ENCODE data around the gene NEGR1.
A peak's percentile ranks its signal among the peaks of the same experiment; 100 is the strongest.
"Not testable (repeated sequence)": the region's sequence is repeated elsewhere in the genome, so short reads cannot be mapped to it uniquely, and the experiment has no call there.

Gene NEGR1

DNA sequence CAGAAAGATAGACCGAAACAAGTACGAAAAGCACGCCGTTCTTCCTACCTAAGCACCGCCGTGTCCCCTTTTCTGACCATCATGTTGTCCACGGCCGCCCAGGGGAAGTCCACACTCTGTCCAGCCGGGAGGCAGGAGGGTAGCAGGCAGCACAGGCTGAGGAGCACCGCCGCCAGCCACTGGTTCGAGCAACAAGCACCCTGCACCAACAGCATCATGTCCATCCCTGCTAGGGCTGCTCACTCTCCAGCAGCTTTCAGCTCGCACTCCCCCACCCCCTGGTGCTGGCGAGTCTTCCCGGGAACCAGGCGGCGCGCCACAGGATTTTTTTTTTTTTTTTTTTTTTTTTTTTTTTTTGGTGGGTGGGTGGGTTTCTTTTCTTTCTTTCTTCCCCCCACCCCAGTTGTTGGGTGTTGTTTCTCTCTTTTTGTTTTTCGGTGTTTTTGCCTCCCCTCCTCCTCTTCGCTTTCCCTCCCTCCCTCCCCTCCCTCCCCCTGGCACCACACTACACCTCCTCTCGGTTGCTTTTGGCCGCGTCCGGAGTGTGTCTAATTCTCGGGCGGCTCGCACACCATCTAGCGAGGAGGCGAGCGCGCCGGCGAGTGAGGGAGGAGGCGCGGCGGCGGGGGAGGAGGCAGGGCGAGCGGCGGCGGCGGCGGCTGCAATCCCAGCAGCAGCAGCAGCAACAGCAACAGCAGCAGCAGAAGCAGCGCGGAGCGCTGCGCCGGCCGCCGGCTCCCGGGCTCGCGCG, at the start of gene NEGR1:
Gene NEGR1, minus strand, starts transcription at position 269 of the 751 bp plus-strand sequence.
- peak; percentile 37 for DNase-seq (ENCODE audit: low spot score)

DNA sequence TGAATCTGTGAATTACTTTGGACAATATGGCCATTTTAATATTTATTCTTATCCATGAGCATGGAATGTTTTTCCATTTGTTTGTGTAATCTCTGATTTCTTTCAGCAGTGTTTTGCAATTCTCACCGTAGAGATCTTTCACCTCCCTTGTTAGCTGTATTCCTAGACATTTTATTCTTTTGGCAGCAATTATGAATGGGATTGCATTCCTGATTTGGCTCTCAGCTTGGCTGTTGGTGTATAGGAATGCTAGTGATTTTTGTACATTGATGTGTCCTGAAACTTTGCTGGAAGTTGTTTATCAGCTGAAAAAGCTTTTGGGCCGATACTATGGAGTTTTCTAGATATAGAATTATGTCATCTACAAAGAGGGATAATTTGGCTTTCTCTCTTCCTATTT, 44.2 kb upstream of the NEGR1 start:
- DNase-seq (ENCODE audit: low spot score): no peak

DNA sequence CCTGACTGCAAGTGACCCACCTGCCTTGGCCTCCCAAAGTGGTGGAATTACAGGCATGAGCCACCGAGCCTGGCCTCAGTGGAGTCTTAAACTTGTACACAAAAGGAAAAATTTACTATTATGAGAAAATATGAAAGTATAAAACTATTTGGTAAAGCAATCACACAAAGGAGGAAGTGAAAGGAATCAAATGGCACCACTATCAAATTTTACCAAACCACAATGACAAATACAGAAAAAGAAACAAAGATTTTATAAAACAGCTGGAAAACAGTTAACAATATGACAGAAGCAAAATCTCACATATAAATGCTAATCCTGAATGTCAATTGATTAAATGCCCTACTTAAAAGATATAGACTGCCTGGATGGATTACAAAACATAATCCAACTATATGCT, 42.1 kb upstream of the NEGR1 start:
- DNase-seq (ENCODE audit: low spot score): no peak

DNA sequence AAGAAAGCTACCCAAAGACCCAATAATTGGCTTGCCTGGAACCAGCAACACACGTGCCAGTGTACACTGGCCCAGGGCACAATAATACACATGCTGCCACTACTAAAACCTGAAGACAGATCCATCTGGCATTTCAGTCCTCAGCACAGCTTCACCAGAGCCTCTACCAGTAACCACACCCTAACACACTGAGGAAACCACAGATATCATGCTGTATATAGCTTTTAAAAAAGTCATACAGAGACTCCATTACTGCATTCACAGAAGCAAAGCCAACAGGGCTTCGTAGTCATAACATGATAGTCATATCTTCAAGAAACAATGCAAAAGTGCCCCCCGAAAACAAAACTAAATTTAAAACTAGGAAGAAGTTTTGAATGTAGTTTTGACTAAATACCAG, 40.6 kb upstream of the NEGR1 start:
- no peak for DNase-seq (ENCODE audit: low spot score)

DNA sequence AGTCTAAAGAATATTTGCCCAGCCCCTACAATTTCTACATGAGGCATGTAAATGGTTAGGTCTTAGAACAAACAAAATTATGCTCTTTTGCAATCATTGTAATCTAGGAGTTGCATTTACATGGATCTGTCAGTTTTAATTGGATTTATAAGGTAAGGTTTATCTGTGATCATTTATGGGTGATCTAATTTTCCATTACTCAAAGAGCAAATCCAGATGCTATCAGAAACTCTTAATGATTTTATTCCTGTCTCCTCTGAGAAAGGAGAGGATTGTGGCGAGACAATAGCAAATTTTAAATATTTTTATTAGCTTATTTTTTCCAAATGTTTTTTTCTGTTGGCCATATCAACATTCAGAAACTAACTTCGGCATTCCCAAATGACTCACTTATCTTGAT, 14.2 kb upstream of the NEGR1 start:
- no peak for DNase-seq (ENCODE audit: low spot score)

DNA sequence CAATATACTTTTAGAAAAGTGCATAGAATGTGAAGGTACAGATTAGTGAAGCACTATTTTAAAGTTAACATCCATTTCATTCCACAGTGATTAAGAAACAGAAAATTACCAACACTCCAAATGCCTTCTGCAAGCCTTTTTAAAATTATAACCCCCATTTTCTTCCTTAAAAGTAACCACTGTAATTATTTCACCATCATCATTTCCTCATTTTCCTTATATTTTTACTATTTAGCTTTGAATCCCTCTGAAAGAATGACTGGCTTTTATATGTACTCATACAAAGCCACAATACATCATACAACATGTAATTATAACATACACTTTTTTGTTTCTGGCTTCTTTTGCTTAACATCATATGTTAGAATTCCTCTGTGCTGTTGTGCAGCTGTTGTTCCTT, 6.5 kb upstream of the NEGR1 start:
- no peak for DNase-seq (ENCODE audit: low spot score)

DNA sequence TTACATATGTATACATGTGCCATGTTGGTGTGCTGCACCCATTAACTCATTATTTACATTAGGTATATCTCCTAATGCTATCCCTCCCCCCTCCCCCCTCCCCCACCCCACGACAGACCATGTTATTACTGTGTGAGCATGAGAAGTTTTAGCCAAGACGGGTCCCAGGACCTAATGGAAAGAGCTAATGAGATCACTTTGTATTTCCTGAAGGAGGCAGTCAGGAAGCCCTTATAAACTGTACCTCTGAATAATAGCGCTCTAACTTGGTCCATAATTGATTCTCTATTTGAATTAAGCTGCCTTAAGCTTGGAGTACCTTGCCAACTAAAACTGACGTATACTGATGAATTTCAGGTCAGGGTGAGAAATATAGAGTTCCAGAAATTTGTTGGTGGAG, 4.1 kb upstream of the NEGR1 start:
- DNase-seq (ENCODE audit: low spot score): no peak

DNA sequence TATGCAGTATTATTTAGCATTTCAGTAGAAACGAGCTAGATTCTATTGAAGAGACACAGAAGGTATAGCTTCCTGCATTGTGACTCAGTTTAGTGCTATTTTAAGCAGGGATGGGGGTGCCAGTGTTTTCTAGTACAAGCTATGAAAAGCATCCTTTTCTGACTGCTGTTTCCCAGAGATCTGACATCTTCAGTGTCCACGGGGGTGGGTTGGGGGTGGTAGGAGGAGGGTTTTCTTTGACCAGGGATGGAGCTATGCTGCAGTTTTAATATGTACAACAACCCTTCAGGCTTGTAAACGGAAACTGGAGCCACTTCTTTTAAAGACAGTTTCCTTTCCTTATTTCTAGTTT, 2.7 kb upstream of the NEGR1 start:
- no peak for DNase-seq (ENCODE audit: low spot score)

DNA sequence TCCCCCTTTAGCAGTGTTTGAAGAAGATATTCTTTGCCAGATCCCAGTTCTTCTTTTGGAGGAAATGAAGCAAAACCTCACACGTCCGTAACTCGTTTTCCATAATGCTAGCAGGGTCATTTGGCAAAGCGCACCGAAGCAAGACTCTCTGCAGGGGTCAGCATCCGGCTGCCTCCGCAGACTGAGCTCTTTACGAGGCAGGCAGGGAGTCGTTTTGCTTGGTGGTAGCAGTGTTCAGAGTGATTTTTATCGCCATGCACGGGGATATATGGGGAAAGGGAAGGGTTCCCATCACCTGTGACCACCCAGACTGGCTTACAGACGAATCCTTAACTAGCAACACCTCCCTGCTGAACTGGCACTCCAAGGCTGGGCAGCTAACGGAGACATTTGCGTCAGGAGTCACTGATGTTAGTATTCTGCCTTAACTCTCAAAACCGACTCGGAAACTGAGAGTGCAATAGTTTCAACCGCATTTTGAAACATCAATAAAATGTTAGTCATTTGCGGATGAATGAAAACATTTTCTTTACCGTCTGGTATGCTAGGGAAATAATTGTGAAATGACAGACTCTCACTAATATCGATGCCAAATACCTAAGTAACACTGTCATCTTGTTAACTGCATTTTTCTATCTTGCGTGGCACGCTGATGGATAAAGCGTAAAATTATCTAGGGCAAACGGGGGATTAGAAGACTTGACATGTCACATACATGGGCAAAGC, 2.2 kb upstream of the NEGR1 start:
- no peak for DNase-seq (ENCODE audit: low spot score)

DNA sequence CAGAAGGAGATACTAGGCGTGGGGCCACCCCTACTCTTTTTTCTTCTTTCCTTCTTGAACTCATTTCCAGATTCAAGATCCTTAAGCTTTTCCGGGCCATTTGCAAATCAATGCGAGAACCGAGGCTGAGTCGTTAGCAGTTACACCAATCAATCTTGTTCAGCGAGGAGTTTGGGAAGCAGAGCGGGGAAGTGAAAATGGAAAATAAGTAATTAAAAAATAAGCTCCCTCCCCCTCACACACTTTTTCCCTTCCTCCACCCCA, 1.7 kb upstream of the NEGR1 start:
- no peak for DNase-seq (ENCODE audit: low spot score)

DNA sequence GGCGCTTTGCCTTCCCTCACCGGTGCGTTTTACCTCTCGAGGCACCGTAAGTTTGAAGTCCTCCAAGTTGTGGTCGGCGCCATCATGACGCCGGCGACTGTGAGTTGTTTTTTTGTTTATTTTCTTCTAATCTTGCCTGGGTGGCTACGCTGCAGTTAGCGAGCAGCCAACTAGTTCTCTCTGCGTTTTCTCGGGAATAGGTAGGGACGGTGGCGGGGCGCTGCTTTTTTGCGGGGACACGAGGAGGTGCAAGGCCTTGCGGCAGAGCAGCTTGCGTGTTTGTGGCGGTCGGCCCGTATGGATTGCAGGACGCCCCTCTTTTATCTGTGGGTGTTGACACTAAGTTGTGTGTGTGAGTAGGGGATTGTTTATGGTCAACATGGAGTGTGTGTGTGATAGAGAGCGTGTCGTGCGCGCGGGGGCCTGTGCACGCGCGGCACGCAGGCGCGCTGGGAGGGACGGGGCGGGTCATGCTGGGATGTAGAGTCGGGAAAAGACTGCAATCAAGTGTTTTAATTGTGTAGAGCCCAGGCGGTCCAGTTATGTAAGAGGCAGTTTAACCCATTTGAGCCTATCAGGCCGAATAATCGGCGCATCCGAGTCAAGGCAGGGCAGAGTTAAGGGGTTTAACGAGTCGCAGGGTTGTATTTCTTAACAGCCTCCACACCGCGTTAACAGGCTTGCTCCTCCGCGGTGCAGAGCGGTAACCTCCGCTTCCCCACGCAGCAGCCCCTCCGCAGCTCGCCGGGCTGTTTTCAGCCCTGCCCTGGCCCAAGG, 1.2 kb upstream of the NEGR1 start:
- no peak for DNase-seq (ENCODE audit: low spot score)

DNA sequence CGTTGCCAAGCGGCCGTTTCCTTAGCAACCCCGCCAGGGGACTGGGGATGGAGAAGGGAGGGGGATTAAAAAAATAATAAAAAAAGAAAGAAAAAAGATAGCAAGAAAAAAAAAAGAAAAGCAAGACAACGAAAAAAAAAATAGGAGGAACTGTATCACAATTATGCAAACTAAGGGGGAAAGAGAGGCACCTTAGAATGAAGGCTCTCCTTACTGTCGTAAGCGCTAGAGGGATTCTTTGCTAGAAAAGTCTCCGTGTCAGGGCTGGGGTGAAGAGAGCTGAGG, 625 bp upstream of the NEGR1 start:
- no peak for DNase-seq (ENCODE audit: low spot score)

DNA sequence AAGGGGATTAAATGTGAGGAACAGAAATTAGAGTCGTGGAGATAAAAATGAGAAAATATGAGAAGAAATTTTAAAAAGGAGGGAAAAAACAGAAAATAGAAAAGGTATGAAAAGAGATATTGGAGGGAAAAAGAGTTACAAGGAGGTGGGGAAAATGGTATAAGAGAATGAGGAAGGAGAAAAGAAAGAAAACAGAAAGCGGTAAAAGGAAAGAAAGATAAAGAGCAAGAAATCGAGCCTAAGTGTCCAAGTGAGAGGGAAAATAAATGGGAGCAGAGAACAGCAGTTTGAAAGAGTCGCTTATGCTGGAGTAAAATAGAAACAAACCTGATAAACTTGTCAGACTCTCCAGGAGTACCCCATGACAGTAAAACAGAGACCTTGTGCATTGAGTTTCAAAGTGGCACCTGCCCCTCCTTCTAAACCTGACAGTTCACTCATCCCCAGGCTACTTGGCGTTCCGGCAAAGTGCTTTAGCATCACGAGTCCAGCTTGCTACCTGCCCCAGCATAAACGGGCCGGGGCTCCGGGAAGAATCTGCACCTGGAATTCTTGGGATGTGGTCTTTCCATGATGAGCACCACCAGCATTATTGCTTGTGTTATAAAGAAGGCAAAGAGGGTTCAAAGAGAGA, 585 bp downstream of the NEGR1 start:
- DNase-seq (ENCODE audit: low spot score): no peak

DNA sequence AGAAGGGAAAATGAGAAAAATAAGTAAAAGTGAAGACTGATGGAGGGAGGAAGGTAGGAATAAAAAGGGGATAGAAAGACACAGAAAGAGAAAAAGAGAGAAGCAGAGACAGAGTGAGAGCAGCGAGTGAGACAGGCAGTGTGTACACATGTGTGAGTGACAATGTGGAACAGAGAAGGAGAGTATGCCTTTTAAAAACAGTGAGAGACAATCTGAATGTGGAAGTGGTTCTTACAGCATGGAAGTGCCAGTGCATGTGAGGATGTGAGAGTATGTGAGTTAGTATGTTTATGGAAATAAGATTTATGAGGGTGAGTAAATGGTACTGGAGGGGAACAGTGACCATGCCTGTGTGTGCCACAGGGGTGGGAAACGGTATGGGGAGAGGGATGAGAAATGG, 1.2 kb downstream of the NEGR1 start:
- no peak for DNase-seq (ENCODE audit: low spot score)

DNA sequence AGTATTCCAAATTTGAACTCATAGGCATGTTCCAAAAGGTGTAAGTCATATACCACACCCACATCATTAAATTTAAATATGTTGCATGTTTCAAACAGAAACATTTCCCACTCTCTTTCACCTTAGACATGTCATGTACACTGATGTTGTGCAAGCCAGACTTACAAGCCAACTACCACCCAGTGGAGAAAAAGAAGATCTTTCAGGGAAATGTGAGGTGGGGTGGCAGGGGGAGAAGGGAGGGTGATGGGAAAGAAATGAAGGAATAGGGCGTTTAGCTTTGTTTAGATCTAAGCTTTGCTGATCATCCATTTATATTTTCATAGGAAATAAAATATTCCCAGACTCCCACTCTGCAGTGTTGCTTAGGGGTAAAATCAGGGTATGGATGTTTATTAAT, 1.6 kb downstream of the NEGR1 start:
- DNase-seq (ENCODE audit: low spot score): no peak

DNA sequence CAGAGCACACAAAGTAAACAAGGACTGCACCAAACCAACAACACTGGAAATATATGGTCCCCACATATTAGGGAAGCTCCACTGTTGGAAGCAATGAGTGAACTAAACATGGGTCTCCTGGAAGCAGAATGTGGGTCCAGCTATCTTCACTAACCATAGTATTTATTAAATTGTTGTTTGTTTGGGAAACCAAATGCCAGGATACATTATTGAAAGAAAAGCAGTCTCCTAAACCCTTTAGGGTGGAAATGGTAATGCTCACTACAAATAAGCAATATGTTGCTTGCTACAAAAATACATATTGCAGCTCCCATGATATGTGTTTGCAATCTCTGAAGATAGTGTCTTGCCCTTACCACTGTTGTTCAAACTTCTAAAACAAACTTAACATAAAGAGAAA, 2.2 kb downstream of the NEGR1 start:
- no peak for DNase-seq (ENCODE audit: low spot score)

DNA sequence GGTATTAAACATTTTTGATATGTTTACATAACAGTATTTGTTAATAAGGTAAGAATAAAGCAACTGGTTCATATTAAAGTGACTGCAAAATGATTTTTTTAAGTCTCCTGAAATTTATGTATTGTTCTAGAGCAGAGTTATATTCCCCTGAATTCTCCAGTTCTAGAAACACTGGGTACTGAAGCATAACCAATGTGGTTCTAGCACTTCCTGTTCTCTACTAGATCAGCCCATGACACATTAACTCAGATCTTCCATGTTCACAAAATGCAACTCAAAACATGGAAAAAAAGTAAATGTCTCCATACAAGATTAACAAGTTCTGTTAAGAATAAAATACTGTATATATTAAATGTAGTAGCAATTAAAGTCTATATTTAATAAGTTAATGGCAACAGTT, 3.9 kb downstream of the NEGR1 start:
- no peak for DNase-seq (ENCODE audit: low spot score)

DNA sequence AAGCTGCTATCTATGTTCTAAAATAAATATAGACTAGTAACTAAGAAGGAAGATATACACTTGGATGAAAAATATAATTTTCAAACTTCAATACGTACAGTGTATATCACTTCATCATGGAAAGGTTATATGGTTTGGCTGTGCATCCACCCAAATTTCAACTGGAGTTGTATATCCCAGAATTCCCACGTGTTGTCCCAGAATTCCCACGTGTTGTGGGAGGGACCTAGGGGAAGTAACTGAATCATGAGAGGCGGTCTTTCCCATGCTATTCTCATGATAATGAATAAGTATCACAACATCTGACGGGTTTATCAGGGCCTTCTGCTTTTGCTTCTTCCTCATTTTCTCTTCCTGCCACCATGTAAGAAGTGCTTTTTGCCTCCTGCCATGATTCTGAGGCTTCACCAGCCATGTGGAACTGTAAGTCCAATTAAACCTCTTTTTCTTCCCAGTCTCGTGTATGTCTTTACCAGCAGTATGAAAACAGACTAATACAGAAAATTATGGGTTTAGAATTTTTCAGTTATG, 10.7 kb downstream of the NEGR1 start:
- DNase-seq (ENCODE audit: low spot score): no peak

DNA sequence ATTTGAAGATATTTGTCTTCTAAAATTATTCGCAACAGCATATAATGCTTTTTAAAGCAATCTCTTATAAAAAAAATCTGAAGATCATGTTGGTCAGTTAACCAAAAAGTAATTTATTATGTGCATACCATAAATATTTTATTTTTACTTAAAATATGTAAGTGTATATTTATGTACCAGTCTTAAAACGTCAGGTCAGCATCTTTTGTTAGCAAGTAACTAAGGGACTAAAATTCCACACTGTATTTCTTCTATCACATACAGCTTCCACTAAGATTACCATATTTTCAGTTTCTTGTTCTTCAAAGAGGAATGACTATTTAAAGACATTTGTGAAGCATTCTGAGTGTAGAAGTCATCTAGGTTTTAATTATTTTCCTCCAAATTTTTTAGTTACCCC, 19.6 kb downstream of the NEGR1 start:
- no peak for DNase-seq (ENCODE audit: low spot score)

DNA sequence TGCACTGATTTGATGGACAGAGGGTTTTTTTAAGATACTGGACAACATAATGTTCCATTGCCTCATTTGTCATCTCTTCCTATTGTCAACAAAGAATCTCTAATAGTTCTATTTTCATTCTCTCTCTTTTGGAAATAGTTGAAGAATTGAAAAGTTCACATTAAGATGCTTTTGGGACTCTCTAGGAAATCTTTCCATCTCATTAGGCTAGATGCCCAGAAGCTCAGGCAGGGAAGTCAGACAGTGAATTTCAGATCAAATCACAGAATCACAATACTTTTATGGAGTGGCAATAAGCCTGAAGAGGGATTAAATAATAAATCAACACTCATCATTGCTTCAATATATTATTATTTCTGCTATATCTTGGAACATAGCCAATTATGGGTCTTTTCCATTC, 29.2 kb downstream of the NEGR1 start:
- DNase-seq (ENCODE audit: low spot score): no peak

DNA sequence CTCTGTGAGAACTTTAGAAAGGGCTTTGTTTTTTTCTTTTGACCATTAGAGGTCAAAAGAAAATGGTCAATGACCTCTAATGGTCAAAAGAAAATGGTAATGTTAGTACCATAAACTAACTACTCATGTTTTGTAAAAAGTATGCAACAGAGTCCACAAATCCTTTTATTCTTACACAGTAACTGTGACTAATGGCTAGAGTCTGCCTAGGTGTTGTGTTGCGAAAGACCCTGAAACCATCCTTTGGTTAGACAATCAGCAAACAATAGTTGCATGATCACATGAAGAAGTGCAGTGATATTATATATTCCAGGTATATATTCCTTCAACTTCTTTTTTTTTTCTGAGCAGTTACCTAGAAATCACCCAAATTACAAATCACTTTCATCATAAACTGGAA, 40.9 kb downstream of the NEGR1 start:
- DNase-seq (ENCODE audit: low spot score): no peak

DNA sequence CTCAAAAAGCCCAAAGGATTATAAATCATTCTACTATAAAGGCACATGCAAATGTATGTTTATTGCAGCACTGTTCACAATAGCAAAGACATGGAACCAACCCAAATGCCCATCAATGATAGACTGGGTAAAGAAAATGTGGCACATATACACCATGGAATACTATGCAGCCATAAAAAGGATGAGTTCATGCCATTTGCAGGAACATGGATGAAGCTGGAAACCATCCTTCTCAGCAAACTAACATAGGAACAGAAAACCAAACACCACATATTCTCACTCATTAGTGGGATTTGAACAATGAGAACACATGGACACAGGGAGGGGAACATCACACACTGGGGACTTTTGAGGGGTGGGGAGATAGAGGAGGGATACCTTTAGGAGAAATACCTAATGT, 46.4 kb downstream of the NEGR1 start:
- DNase-seq (ENCODE audit: low spot score): not testable (repeated sequence)

DNA sequence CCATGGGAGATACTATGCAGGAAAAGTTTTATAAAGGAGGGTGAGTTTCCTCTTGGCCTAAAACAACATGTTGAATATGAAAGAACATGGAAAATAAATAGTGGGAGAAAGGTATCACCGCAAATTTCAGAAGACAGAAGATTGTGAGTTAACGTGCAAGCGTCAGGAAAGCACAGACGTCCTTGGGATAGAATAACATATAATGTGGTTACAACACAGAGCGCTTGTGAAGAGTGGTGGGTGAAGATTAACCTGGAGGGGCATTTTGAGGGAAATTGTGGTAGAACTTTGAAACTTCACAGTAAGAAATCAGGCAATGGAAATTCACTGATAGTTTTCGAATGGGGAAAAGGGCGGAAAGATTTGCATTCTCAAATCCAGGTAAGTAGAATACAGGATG, 47.3 kb downstream of the NEGR1 start:
- DNase-seq (ENCODE audit: low spot score): no peak
